GM10248 (cell line): Measurements from ENCODE around the gene RBM20.

Experiments used
- CTCF ChIA-PET: fragments of 300-600 bp; sonication (Branson Sonifier 250); formaldehyde crosslinking; extraction: SDS; loops from one replicate; lab custom pipeline; 2021; ENCODE audit warnings: antibody characterized with exemption; lab: Yijun Ruan, JAX
- POLR2A ChIA-PET: fragments of 350-650 bp; sonication (Branson Sonifier 250); formaldehyde crosslinking; extraction: SDS; loops from one replicate; lab custom pipeline; 2020; ENCODE audit warnings: antibody characterized with exemption; lab: Yijun Ruan, JAX
- DNase-seq: peaks from one replicate; pipeline ENCODE4 v3.0.0; 2012; ENCODE audit errors: extremely low spot score
- CTCF ChIP-seq: IDR thresholded peaks from 2 replicates; pipeline ENCODE4 v1.5.1; 2012; ENCODE audit warnings: mild to moderate bottlenecking, low read depth; ENCODE audit errors: extremely low read depth, missing control alignments, control extremely low read depth

The RBM20 gene

GRCh38 chr10:110812583-110812982, 168.4 kb downstream of the RBM20 start:
- CTCF ChIA-PET, result interaction anchor here (1.2 to 1.9 kb wide), 2 partner anchors 9 to 14 kb away, joined by 3 to 6 read pairs; no protein-coding TSS in a partner anchor
- POLR2A ChIA-PET, result no interaction called here
- no peak for DNase-seq
- no peak for TF ChIP-seq CTCF

GRCh38 chr10:110813743-110814472, 169.8 kb downstream of the RBM20 start:
- ChIA-PET CTCF (no interaction called here), POLR2A (no interaction called here)
- no peak for TF ChIP-seq CTCF
- DNase-seq, result no peak

DNA sequence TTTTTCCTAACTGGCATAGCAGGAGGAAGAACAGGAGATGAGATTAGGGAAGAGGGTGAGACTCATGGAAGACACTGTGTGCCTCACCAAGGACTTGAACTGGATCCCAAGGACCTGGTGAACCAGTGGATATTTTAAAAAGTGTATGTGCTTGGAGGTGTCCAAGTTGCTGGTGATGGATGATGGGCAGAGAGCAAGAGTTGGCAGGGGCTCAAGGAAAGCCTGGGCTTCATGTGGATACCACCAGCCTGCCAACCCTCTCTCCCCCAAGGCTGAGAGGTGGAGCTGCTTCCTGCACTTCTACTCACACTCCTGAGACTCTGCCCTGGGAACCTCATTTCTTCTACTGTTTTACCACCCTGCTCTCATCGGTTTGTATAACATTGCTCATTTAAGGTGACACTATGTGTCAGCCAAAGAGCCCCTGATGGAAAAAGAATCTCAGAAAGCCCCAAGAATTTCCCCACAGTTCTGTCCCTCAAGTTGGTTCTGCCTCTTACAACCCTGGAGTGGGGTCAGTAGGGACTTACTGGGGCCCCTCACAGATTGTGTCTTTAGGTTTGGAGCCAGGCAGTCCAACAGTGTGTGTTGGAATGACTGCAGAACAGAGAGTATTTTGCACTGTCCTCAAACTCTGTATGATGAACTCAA, 171.3 kb downstream of the RBM20 start:
- ChIA-PET POLR2A (interaction anchor here (0.5 kb wide), 1 partner anchor 26 kb away, joined by 5 read pairs; no protein-coding TSS in a partner anchor), CTCF (no interaction called here)
- DNase-seq, result peak; percentile 55
- no peak for TF ChIP-seq CTCF

GRCh38 chr10:110817614-110818013, 173.5 kb downstream of the RBM20 start:
- DNase-seq, result no peak
- ChIA-PET CTCF (interaction anchor here (0.8 to 8.0 kb wide), 5 partner anchors 11 to 76 kb away, joined by 3 to 55 read pairs (median 4); no protein-coding TSS in a partner anchor), POLR2A (interaction anchor here (0.6 kb wide), 1 partner anchor 54 kb away, joined by 3 read pairs; no protein-coding TSS in a partner anchor)
- no peak for TF ChIP-seq CTCF

DNA sequence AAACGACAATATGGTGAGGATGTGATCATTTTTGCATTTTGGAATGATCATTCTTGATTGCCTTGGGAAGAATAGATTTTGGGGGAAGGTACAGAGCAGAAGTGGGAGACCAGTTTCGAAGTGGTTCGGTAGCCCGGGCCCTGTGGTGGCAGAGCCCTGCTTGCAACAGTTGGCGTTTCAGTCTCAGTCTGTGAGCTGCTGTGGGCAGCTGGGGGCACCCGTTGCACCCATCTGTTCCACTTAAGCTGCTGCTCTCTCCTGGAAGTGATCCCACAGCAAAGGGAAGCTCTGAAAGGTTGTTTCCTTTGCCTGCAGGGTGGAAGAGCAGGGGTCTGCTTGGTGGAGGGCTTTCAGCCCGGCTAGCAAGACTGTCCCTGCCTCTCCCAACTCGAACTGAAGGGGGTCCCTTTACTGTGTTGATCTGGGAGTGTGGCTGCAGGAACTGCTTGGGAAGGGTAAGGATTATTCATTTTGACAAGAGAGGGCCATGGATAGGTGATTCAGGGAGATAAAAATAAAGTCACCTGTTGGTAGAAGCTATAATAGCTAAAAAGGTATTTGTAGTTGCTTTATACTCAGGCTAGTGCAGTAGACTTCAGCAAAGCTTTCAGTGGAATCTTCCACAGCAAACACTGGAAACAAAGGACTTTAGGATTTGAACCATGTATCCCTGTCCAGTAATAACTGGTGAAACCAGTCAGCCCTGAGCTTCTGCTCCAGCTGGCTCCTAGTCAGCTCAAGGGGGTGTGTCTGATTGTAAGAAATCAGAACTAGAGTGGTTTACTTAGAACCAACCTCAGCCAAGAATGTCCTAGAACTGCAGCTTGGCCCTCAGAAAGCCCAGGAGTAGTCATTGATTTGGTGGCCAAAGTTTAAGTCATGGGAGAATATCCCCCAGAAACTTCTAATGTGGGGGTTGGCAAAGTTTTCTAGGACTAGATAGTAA, 174.4 kb downstream of the RBM20 start:
- ChIA-PET POLR2A (interaction anchor here (0.6 kb wide), 1 partner anchor 514 kb away, joined by 3 read pairs; the partner anchor contains the start of gene SMNDC1), CTCF (interaction anchor here (0.7 to 8.0 kb wide), 5 partner anchors 10 to 17 kb away, joined by 3 to 55 read pairs (median 4); no protein-coding TSS in a partner anchor)
- no peak for DNase-seq
- TF ChIP-seq CTCF, result no peak
